DMS153 (cell line): ENCODE data around the gene KCNJ11.
A peak's percentile ranks its signal among the peaks of the same experiment; 100 is the strongest.

Source experiments
- DNase-seq: peaks from one replicate; lab custom pipeline; 2025; lab: John Stamatoyannopoulos, UW

Gene KCNJ11

DNA sequence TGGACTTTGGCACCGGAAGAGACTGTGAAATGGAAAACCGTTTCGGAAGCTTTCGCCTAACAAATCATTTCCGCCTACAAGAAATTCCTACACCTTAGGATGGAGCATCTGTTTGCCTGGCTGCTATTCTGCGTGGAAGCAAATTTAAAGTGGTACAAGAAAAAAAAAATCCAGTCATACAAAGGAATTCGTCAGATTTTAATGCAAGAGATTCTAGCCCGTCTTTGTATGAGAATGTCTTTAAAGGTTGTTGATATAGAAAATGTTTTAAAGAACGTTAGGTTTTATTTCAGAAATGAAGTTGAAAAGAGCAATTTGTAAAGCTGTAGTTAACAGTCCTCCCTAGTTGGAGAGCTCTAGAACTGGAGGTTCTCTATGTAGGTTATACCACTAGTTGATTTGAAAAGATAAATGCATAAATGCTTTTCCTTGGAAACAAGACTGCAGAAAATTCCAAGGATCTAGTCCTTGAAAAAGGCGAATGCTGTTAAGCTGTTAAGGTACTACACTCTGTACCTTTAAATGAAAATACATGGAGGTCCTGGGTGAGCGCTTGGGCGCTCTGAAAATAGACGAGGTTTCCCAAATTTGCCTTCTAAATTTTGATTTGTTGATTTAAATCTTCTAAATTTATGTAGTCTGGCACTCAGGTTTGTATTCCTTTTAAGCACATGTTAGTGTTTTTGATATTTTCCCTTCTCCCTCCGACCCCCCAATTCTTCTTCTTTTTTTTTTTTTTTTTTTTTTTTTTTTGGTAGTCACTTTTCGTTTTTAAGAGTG lies 34.4 kb downstream of the KCNJ11 start:
- no peak for DNase-seq

DNA sequence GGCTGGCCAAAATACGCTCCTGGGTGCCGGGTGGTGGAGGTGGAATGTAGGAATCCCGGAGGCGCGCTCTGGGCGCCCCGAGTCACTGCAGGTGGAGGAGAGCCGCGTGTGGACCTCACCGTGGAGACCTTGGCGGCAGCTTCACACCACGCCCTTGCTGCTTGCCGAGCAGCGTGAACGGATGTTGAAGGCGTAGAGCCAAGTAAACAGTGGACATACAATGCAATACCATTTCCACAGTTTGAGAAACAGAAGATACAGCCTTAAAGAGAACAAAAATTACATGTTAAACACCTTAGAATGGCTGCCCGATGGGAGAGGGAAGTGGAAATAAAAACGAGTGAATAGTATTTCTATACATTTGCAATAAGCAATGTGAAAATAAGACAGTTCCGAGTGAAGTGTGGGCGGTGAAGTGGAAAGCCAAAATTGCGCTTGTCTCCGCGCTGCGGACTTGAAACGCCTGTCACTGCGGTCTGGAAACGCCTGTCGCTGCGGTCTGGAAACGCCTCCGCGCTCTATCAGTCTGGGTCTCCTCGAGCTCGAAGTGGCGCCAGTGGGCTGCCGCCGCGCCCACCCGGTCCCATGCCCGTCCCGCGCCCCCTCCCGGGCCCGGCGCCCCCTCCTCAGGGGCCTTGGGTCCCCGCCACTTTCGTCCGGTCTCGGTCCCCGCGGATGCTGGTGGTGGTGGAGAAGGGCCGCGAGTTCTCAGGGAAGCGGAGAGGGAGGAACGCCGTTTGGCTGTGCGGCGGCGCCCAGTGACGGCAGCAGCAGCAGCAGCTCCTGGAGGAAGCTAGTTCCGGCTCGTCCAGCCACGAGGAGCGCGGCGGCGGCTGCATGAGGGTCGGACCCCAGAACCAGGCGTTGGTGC lies 35.3 kb downstream of the KCNJ11 start:
- DNase-seq: peak; percentile 56

- DNase-seq: peak; percentile 8
These were observed 36.8 kb downstream of the KCNJ11 start, which contains the start of gene NCR3LG1 for GRCh38 chr11:17351510-17352176. Gene NCR3LG1 (plus strand): TSS chr11:17351800. CDS start chr11:17351970, 170 bp downstream.

DNA sequence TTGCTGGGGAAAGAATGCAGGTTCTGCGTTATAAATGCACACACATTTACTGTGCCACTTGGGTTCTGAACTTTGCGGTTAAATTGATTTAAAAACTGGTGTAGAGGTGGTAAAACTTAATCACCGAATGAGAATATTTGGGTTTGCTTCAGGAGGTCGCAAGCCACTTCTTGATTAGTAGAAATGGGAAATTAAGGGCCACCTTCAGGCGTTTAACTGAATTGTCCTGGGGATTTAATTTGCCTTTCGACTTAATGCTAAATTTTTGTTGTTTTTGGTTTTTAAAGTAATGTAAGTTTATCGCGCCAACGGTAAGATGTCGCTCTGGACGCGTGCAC lies 37.3 kb downstream of the KCNJ11 start:
- DNase-seq: no peak

GRCh38 chr11:17350455-17351171 lies 37.8 kb downstream of the KCNJ11 start:
- no peak for DNase-seq

- DNase-seq: no peak
These were observed 40.8 kb downstream of the KCNJ11 start for GRCh38 chr11:17347676-17348075.

- DNase-seq: no peak
These were observed 44.6 kb downstream of the KCNJ11 start for GRCh38 chr11:17343907-17344306.

DNA sequence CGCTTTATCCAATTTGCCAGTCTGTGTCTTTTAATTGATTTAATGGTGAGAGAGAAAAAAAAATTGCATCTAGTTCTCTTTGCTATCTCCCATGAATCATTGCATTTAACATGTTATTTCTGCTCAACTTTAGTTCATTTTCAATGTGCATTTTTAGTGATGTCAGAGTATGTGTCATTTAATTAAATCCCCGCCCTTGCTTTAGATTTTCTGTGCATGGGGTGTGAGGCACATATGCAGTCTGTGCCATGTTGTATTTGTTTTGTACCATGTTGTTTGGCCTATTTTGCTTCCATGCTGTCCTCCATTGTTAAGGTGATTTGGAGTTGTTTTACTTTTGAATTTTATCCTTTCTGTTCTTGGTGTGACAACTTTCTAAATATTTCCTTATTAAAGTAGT lies 45.2 kb downstream of the KCNJ11 start:
- DNase-seq: no peak
